ENCODE measurements around the gene HIGD1C.
"Not testable (repeated sequence)": the region's sequence is repeated elsewhere in the genome, so short reads cannot be mapped to it uniquely, and the experiment has no call there.

HIGD1C gene

GRCh38 chr12:50952510-50952909 lies at the start of gene HIGD1C:
Gene HIGD1C (plus strand): TSS chr12:50952544. CDS start chr12:50953999, 1,455 bp downstream.
- no peak for DNase-seq

- not testable (repeated sequence) for DNase-seq
These were observed 43.9 kb upstream of the HIGD1C start for GRCh38 chr12:50908479-50908878.

- not testable (repeated sequence) for DNase-seq
These were observed 40.0 kb upstream of the HIGD1C start for GRCh38 chr12:50912361-50912760.

- no peak for DNase-seq
These were observed 39.1 kb upstream of the HIGD1C start for GRCh38 chr12:50913224-50913623.

GRCh38 chr12:50914872-50915484 lies 37.4 kb upstream of the HIGD1C start:
- DNase-seq = no peak

- no peak for DNase-seq
These were observed 36.1 kb upstream of the HIGD1C start for GRCh38 chr12:50916292-50916691.

- DNase-seq = no peak
These were observed 33.6 kb upstream of the HIGD1C start for GRCh38 chr12:50918584-50919316.

GRCh38 chr12:50922820-50923219 lies 29.5 kb upstream of the HIGD1C start:
- no peak for DNase-seq

GRCh38 chr12:50923361-50924130 lies 28.8 kb upstream of the HIGD1C start:
- no peak for DNase-seq

GRCh38 chr12:50924131-50924438 lies 28.3 kb upstream of the HIGD1C start:
- DNase-seq = no peak

GRCh38 chr12:50924439-50925341 lies 27.7 kb upstream of the HIGD1C start:
- no peak for DNase-seq

- no peak for DNase-seq
These were observed 27.0 kb upstream of the HIGD1C start for GRCh38 chr12:50925342-50925651.

- no peak for DNase-seq
These were observed 26.4 kb upstream of the HIGD1C start for GRCh38 chr12:50925920-50926319.

GRCh38 chr12:50926415-50926814 lies 25.9 kb upstream of the HIGD1C start:
- no peak for DNase-seq

- DNase-seq = not testable (repeated sequence)
These were observed 25.4 kb upstream of the HIGD1C start for GRCh38 chr12:50926932-50927331.

GRCh38 chr12:50927356-50927755 lies 25.0 kb upstream of the HIGD1C start:
- no peak for DNase-seq

- DNase-seq = no peak
These were observed 24.5 kb upstream of the HIGD1C start for GRCh38 chr12:50927766-50928224.

- no peak for DNase-seq
These were observed 24.0 kb upstream of the HIGD1C start for GRCh38 chr12:50928392-50928791.

- DNase-seq = no peak
These were observed 22.5 kb upstream of the HIGD1C start for GRCh38 chr12:50929831-50930230.

- DNase-seq = not testable (repeated sequence)
These were observed 21.9 kb upstream of the HIGD1C start for GRCh38 chr12:50930477-50930876.

- no peak for DNase-seq
These were observed 19.5 kb upstream of the HIGD1C start for GRCh38 chr12:50932787-50933280.

GRCh38 chr12:50933459-50934124 lies 18.8 kb upstream of the HIGD1C start:
- DNase-seq = no peak

Measured in activated naive CD4-positive, alpha-beta T cell (primary cell).